ENCODE results near the gene R3HDM2. TPM values are rescaled to one million over a fixed set of nuclear protein-coding genes. Genes with fewer than 3 reads are reported as not detected.

The R3HDM2 gene
- total RNA-seq, 2 experiments from 2014 or later: 59.0 to 61.7 TPM

GRCh38 chr12:57474430-57474829, 43.6 kb upstream of the R3HDM2 start:
- H3K36me3 Mint-ChIP-seq (ENCODE audit: low read depth): peaks cover 78% of the 10 kb centered on the region
- POLR2A ChIA-PET: interaction anchor here (1.1 to 8.0 kb wide), 3 partner anchors 9 to 46 kb away, joined by 3 to 74 read pairs (median 6); partner anchors contain the start of genes DDIT3 and GLI1
- peaks cover 69% of the 10 kb centered on the region for H3K4me1 Mint-ChIP-seq (ENCODE audit: low read depth)
- peak overlapping the region; percentile 48 for H3K4me3 Mint-ChIP-seq
- CTCF ChIA-PET: interaction anchor here (4.1 to 4.6 kb wide), 2 partner anchors 12 to 16 kb away, joined by 24 to 48 read pairs; partner anchors contain the start of gene GLI1
- no peak for DNase-seq
- ATAC-seq: no peak
- no peaks in the 10 kb centered on the region for H3K9me3 Mint-ChIP-seq (ENCODE audit: insufficient read depth)
- H3K27ac Mint-ChIP-seq: peak overlapping the region; percentile 14
- H3K27me3 Mint-ChIP-seq (ENCODE audit: low read depth): no peaks in the 10 kb centered on the region

- Mint-ChIP-seq H3K27me3 (ENCODE audit: low read depth) (no peaks in the 10 kb centered on the region), H3K4me3 (peak overlapping the region; percentile 48), H3K36me3 (ENCODE audit: low read depth) (peaks cover 83% of the 10 kb centered on the region), H3K4me1 (ENCODE audit: low read depth) (peaks cover 64% of the 10 kb centered on the region), H3K9me3 (ENCODE audit: insufficient read depth) (no peaks in the 10 kb centered on the region), H3K27ac (no peak overlapping the region)
- DNase-seq: no peak
- no peak for ATAC-seq
- ChIA-PET POLR2A (interaction anchor here (0.8 to 1.4 kb wide), 2 partner anchors 15 to 46 kb away, joined by 3 to 6 read pairs; partner anchors contain the start of gene DDIT3), CTCF (interaction anchor here (0.9 to 4.6 kb wide), 3 partner anchors 12 to 15 kb away, joined by 3 to 48 read pairs (median 24); partner anchors contain the start of gene GLI1)
These were observed 43.0 kb upstream of the R3HDM2 start for GRCh38 chr12:57473886-57474285.

GRCh38 chr12:57473392-57473791, 42.5 kb upstream of the R3HDM2 start:
- Mint-ChIP-seq H3K4me1 (ENCODE audit: low read depth) (peaks cover 59% of the 10 kb centered on the region), H3K27ac (peak overlapping the region; percentile 7), H3K9me3 (ENCODE audit: insufficient read depth) (no peaks in the 10 kb centered on the region), H3K4me3 (no peak overlapping the region), H3K27me3 (ENCODE audit: low read depth) (no peaks in the 10 kb centered on the region), H3K36me3 (ENCODE audit: low read depth) (peaks cover 80% of the 10 kb centered on the region)
- no peak for DNase-seq
- ChIA-PET CTCF (interaction anchor here (0.9 to 4.6 kb wide), 3 partner anchors 11 to 15 kb away, joined by 3 to 48 read pairs (median 24); partner anchors contain the start of gene GLI1), POLR2A (interaction anchor here (0.8 to 1.4 kb wide), 2 partner anchors 15 to 47 kb away, joined by 3 to 6 read pairs; partner anchors contain the start of gene DDIT3)
- ATAC-seq: no peak

GRCh38 chr12:57472391-57472790, 41.5 kb upstream of the R3HDM2 start:
- peaks cover 50% of the 10 kb centered on the region for H3K4me1 Mint-ChIP-seq (ENCODE audit: low read depth)
- no peak overlapping the region for H3K27ac Mint-ChIP-seq
- ChIA-PET POLR2A (interaction anchor here (2.8 kb wide), 1 partner anchor 10 kb away, joined by 11 read pairs; no protein-coding TSS in a partner anchor), CTCF (interaction anchor here (3.0 to 5.2 kb wide), 3 partner anchors 8 to 14 kb away, joined by 8 to 24 read pairs (median 23); partner anchors contain the start of genes ARHGAP9 and GLI1)
- DNase-seq: no peak
- H3K36me3 Mint-ChIP-seq (ENCODE audit: low read depth): peaks cover 82% of the 10 kb centered on the region
- H3K9me3 Mint-ChIP-seq (ENCODE audit: insufficient read depth): no peaks in the 10 kb centered on the region
- H3K4me3 Mint-ChIP-seq: no peak overlapping the region
- no peaks in the 10 kb centered on the region for H3K27me3 Mint-ChIP-seq (ENCODE audit: low read depth)
- ATAC-seq: no peak

- POLR2A ChIA-PET: interaction anchor here (2.8 kb wide), 1 partner anchor 10 kb away, joined by 11 read pairs; no protein-coding TSS in a partner anchor
- DNase-seq: no peak
- Mint-ChIP-seq H3K9me3 (ENCODE audit: insufficient read depth) (no peaks in the 10 kb centered on the region), H3K27ac (no peak overlapping the region), H3K4me3 (no peak overlapping the region), H3K27me3 (ENCODE audit: low read depth) (no peaks in the 10 kb centered on the region), H3K36me3 (ENCODE audit: low read depth) (peaks cover 81% of the 10 kb centered on the region), H3K4me1 (ENCODE audit: low read depth) (peaks cover 51% of the 10 kb centered on the region)
- no peak for ATAC-seq
- CTCF ChIA-PET: interaction anchor here (3.0 to 5.2 kb wide), 3 partner anchors 9 to 13 kb away, joined by 8 to 24 read pairs (median 23); partner anchors contain the start of genes ARHGAP9 and GLI1
These were observed 40.8 kb upstream of the R3HDM2 start for GRCh38 chr12:57471661-57472060.

GRCh38 chr12:57470970-57471656, 40.3 kb upstream of the R3HDM2 start:
- ATAC-seq (no peak), DNase-seq (no peak)
- Mint-ChIP-seq H3K4me3 (no peak overlapping the region), H3K36me3 (ENCODE audit: low read depth) (peaks cover 75% of the 10 kb centered on the region), H3K27ac (no peak overlapping the region), H3K27me3 (ENCODE audit: low read depth) (no peaks in the 10 kb centered on the region), H3K4me1 (ENCODE audit: low read depth) (peaks cover 47% of the 10 kb centered on the region), H3K9me3 (ENCODE audit: insufficient read depth) (no peaks in the 10 kb centered on the region)
- CTCF ChIA-PET: interaction anchor here (3.0 to 5.2 kb wide), 3 partner anchors 9 to 12 kb away, joined by 8 to 24 read pairs (median 23); partner anchors contain the start of genes ARHGAP9 and GLI1
- POLR2A ChIA-PET: interaction anchor here (0.5 to 2.8 kb wide), 2 partner anchors 9 to 359 kb away, joined by 3 to 11 read pairs; no protein-coding TSS in a partner anchor

GRCh38 chr12:57470286-57470969, 39.6 kb upstream of the R3HDM2 start:
- peaks cover 44% of the 10 kb centered on the region for H3K4me1 Mint-ChIP-seq (ENCODE audit: low read depth)
- H3K36me3 Mint-ChIP-seq (ENCODE audit: low read depth): peaks cover 69% of the 10 kb centered on the region
- no peaks in the 10 kb centered on the region for H3K9me3 Mint-ChIP-seq (ENCODE audit: insufficient read depth)
- H3K27ac Mint-ChIP-seq: no peak overlapping the region
- DNase-seq: no peak
- CTCF ChIA-PET: interaction anchor here (3.0 to 5.2 kb wide), 3 partner anchors 8 to 12 kb away, joined by 8 to 24 read pairs (median 23); partner anchors contain the start of genes ARHGAP9 and GLI1
- ATAC-seq: no peak
- no peak overlapping the region for H3K4me3 Mint-ChIP-seq
- POLR2A ChIA-PET: interaction anchor here (1.4 to 2.8 kb wide), 2 partner anchors 8 kb away, joined by 7 to 11 read pairs; no protein-coding TSS in a partner anchor
- no peaks in the 10 kb centered on the region for H3K27me3 Mint-ChIP-seq (ENCODE audit: low read depth)

- ChIA-PET POLR2A (interaction anchor here (1.1 to 1.4 kb wide), 2 partner anchors 9 to 11 kb away, joined by 4 to 7 read pairs; no protein-coding TSS in a partner anchor), CTCF (interaction anchor here (3.0 to 5.2 kb wide), 2 partner anchors 11 kb away, joined by 8 to 23 read pairs; partner anchors contain the start of genes ARHGAP9 and GLI1)
- DNase-seq (no peak), ATAC-seq (no peak)
- H3K36me3 Mint-ChIP-seq (ENCODE audit: low read depth): peaks cover 64% of the 10 kb centered on the region
- no peaks in the 10 kb centered on the region for H3K27me3 Mint-ChIP-seq (ENCODE audit: low read depth)
- no peak overlapping the region for H3K4me3 Mint-ChIP-seq
- H3K27ac Mint-ChIP-seq: no peak overlapping the region
- H3K9me3 Mint-ChIP-seq (ENCODE audit: insufficient read depth): no peaks in the 10 kb centered on the region
- peaks cover 41% of the 10 kb centered on the region for H3K4me1 Mint-ChIP-seq (ENCODE audit: low read depth)
These were observed 38.7 kb upstream of the R3HDM2 start for GRCh38 chr12:57469296-57470164.

- no peak overlapping the region for H3K27ac Mint-ChIP-seq
- H3K36me3 Mint-ChIP-seq (ENCODE audit: low read depth): peaks cover 50% of the 10 kb centered on the region
- DNase-seq: no peak
- no peak overlapping the region for H3K4me3 Mint-ChIP-seq
- ChIA-PET POLR2A (interaction anchor here (1.5 kb wide), 1 partner anchor 9 kb away, joined by 3 read pairs; no protein-coding TSS in a partner anchor), CTCF (interaction anchor here (5.2 kb wide), 1 partner anchor 9 kb away, joined by 23 read pairs; the partner anchor contains the start of gene GLI1)
- no peak for ATAC-seq
- H3K27me3 Mint-ChIP-seq (ENCODE audit: low read depth): no peaks in the 10 kb centered on the region
- no peaks in the 10 kb centered on the region for H3K9me3 Mint-ChIP-seq (ENCODE audit: insufficient read depth)
- H3K4me1 Mint-ChIP-seq (ENCODE audit: low read depth): peaks cover 45% of the 10 kb centered on the region
These were observed 37.1 kb upstream of the R3HDM2 start for GRCh38 chr12:57467915-57468314.

GRCh38 chr12:57467212-57467874, 36.5 kb upstream of the R3HDM2 start:
- Mint-ChIP-seq H3K4me1 (ENCODE audit: low read depth) (peaks cover 45% of the 10 kb centered on the region), H3K36me3 (ENCODE audit: low read depth) (peaks cover 45% of the 10 kb centered on the region), H3K27me3 (ENCODE audit: low read depth) (no peaks in the 10 kb centered on the region), H3K27ac (peak overlapping the region; percentile 39), H3K9me3 (ENCODE audit: insufficient read depth) (no peaks in the 10 kb centered on the region), H3K4me3 (no peak overlapping the region)
- POLR2A ChIA-PET: interaction anchor here (1.5 kb wide), 1 partner anchor 10 kb away, joined by 3 read pairs; no protein-coding TSS in a partner anchor
- DNase-seq: no peak
- CTCF ChIA-PET: interaction anchor here (0.9 to 2.1 kb wide), 2 partner anchors 9 kb away, joined by 3 to 14 read pairs; no protein-coding TSS in a partner anchor
- no peak for ATAC-seq
